ENCODE measurements around the gene GLOD5.

DNA sequence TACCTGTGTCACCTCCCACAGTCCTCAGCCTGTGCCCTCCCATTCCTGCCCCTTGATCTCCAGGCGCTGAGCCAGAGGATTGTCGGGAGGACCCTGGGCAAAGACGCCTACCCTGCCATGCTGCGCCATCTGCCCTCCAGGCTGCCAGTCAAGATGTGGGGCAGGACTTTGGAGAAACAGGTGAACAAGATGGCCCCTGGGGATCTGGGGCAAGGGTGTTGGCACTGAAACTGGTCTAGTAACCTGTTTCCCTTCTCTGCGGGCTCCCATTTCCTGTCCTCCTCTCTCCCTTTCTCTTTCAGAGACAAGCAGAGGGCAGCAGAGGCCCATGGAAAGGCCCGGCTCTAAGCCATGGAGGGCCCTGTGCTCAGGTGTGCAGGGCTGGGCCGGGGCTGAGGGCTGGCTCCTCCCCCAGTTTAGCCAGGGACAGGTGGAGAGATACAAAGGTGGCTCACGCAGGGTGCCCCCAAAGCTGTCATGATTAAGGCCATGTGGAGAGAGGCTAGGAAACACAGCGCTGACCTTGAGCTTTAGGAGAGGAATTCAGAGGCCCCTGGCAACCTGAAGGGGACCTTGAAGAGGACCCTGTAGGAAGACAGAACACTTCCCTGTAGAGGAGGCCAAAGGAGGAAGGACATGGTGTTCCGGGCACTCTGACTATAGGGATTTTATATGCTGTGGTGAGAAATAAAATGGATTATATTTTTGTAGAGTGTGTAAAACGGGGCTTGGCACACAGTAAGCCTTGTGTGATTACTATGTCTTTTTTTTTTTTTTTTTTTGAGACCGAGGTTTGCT, at the start of gene GLOD5:
- no peak for TF ChIP-seq POLR2A (IDR thresholded peaks at IDR 0.05)
- TF ChIP-seq, protein P1, sequence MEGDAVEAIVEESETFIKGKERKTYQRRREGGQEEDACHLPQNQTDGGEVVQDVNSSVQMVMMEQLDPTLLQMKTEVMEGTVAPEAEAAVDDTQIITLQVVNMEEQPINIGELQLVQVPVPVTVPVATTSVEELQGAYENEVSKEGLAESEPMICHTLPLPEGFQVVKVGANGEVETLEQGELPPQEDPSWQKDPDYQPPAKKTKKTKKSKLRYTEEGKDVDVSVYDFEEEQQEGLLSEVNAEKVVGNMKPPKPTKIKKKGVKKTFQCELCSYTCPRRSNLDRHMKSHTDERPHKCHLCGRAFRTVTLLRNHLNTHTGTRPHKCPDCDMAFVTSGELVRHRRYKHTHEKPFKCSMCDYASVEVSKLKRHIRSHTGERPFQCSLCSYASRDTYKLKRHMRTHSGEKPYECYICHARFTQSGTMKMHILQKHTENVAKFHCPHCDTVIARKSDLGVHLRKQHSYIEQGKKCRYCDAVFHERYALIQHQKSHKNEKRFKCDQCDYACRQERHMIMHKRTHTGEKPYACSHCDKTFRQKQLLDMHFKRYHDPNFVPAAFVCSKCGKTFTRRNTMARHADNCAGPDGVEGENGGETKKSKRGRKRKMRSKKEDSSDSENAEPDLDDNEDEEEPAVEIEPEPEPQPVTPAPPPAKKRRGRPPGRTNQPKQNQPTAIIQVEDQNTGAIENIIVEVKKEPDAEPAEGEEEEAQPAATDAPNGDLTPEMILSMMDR (IDR thresholded peaks at IDR 0.05), result peak in 1 of 12 donors; percentile 7
